GM19239 (cell line): ENCODE results near the gene RFNG.
A peak's percentile ranks its signal among the peaks of the same experiment; 100 is the strongest.

Experiments used
- DNase-seq: peaks from one replicate; pipeline ENCODE4 v3.0.0; 2011; ENCODE audit warnings: low spot score; ENCODE audit not compliant: insufficient read length
- FAIRE-seq: peaks from 2 replicates; lab custom pipeline; 2011; peaks lifted over from hg19 to GRCh38; lab: Jason Lieb, UNC

RFNG gene

GRCh38 chr17:82031885-82032627 is 19.6 kb downstream of the RFNG start:
- FAIRE-seq (no peak), DNase-seq (no peak)

GRCh38 chr17:82031303-82031884 is 20.2 kb downstream of the RFNG start, which contains the start of gene RAC3:
TSS of gene RAC3 (plus strand) at chr17:82031678. CDS start at chr17:82031762, 84 bp downstream.
- FAIRE-seq (no peak), DNase-seq (peak; percentile 68)

- peak; percentile 96 for DNase-seq
Observed at GRCh38 chr17:82030470-82031302, 20.9 kb downstream of the RFNG start.

GRCh38 chr17:82029990-82030469 is 21.6 kb downstream of the RFNG start:
- FAIRE-seq (no peak), DNase-seq (no peak)

More at GRCh38 chr17:82030470-82031302, 20.9 kb downstream of the RFNG start:
- FAIRE-seq, result peak; percentile 89

GRCh38 chr17:82029391-82029790 is 22.2 kb downstream of the RFNG start:
- DNase-seq, result no peak
- FAIRE-seq, result no peak

- FAIRE-seq, result no peak
Observed at GRCh38 chr17:82028966-82029365, 22.6 kb downstream of the RFNG start.

GRCh38 chr17:82028246-82028645 is 23.4 kb downstream of the RFNG start:
- DNase-seq (no peak), FAIRE-seq (no peak)

More at GRCh38 chr17:82028966-82029365, 22.6 kb downstream of the RFNG start:
- no peak for DNase-seq

- DNase-seq (no peak), FAIRE-seq (no peak)
Observed at GRCh38 chr17:82025401-82026107, 26.1 kb downstream of the RFNG start.

GRCh38 chr17:82024859-82025258 is 26.8 kb downstream of the RFNG start:
- no peak for DNase-seq
- no peak for FAIRE-seq

- DNase-seq, result no peak
Observed at GRCh38 chr17:82023447-82024241, 28.0 kb downstream of the RFNG start.

GRCh38 chr17:82022981-82023446 is 28.6 kb downstream of the RFNG start, which contains the start of gene LRRC45:
TSS of gene LRRC45 (plus strand) at chr17:82023305. CDS start at chr17:82023644, 339 bp downstream.
- DNase-seq, result peak; percentile 99
- peak; percentile 99 for FAIRE-seq

More at GRCh38 chr17:82023447-82024241, 28.0 kb downstream of the RFNG start:
- FAIRE-seq, result peak; percentile 85

GRCh38 chr17:82022310-82022980 is 29.2 kb downstream of the RFNG start, which contains the start of gene CENPX:
TSS of gene CENPX (minus strand) at chr17:82022878. CDS start at chr17:82022861, 17 bp downstream.
- DNase-seq (no peak), FAIRE-seq (no peak)

GRCh38 chr17:82021900-82022309 is 29.7 kb downstream of the RFNG start:
- DNase-seq (no peak), FAIRE-seq (peak; percentile 58)

- DNase-seq (no peak), FAIRE-seq (peak; percentile 69)
Observed at GRCh38 chr17:82021107-82021899, 30.3 kb downstream of the RFNG start.

GRCh38 chr17:82020572-82021106 is 31.0 kb downstream of the RFNG start:
- FAIRE-seq, result no peak

GRCh38 chr17:82019690-82020571 is 31.7 kb downstream of the RFNG start:
- no peak for FAIRE-seq
- peak; percentile 90 for DNase-seq

More at GRCh38 chr17:82020572-82021106, 31.0 kb downstream of the RFNG start:
- DNase-seq, result no peak
